NCI-H345 treated with DMSO at 0.1 percent for 48 hours (cell line): ENCODE results near the gene NTRK2.

Experiments
- DNase-seq: peaks from one replicate; lab custom pipeline; 2025; ENCODE audit not compliant: unreplicated experiment; lab: John Stamatoyannopoulos, UW

Gene NTRK2

DNA sequence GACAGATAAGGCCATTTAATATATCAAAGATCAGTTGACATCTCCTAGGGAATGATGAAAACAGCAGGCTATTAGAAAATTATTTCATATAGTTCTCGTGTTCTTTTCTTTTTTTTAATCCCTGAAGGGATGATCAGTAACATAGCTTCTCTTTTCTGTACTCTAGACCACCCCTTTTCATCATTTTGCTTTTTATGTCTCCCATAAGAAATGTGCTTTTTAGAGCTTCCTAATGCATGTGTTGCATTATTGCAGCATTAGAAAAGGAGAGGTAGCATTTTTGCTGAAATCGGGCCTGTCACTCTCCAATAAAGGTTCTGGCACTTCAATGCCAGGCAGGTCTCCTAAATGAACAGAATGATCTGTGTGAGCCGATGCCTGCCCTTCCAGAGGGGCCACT lies 143.3 kb downstream of the NTRK2 start:
- DNase-seq = no peak

DNA sequence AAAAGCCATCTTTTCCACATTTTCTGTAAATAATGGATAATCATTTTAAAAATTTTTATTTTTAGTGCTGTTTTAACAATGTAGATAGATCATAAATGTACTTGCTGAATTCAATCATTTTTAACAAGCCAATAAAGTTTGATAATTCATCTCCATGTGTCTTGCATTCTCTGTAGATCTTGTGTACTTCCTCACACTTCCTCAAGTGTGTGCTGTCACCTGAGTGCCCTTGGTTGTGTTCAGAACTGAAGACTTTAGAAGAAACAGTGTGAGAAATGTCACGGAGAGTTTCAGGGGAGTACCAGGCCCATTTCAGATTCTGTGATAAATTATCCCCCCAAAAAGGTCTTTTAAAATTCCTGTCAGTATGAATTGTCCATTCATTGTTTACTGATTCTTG lies 146.0 kb downstream of the NTRK2 start:
- DNase-seq = no peak

DNA sequence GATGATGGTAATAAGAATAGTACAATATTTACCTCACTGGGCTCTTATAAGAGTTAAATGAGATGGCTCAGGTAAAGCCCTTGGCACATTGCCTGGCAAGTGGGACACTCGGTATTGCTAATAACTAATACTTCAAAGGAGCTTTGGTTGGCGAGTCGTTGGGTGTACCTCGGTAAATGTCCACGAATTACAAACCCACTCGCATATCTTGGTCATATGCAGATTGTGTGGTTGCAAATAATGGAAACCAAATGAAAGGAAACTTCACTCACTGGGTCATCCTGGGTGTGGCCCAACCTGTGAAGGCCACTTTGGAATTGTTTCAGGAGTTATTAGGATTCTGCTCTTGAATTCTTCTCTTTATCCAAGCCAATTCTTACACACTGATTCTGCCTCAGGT lies 147.5 kb downstream of the NTRK2 start:
- no peak for DNase-seq

DNA sequence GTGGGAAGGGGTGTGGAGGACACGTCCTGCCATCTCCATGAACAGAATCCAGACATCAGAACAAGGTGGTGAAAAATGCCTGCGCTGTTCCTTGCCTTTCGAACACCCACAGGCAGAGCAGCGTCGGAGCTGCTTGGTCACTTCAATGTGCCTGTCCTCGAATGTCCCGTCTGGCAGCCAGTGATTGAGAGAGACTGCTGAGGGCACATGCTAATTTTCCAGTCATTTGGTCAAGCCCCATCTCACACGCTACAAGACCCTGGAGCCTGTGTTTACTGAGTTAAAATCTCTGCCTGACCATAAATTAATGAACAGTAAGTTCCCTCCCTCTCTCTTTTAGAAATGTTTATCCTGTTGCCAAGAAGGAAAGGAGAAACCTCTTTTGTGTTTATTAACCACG lies 149.3 kb downstream of the NTRK2 start:
- no peak for DNase-seq

DNA sequence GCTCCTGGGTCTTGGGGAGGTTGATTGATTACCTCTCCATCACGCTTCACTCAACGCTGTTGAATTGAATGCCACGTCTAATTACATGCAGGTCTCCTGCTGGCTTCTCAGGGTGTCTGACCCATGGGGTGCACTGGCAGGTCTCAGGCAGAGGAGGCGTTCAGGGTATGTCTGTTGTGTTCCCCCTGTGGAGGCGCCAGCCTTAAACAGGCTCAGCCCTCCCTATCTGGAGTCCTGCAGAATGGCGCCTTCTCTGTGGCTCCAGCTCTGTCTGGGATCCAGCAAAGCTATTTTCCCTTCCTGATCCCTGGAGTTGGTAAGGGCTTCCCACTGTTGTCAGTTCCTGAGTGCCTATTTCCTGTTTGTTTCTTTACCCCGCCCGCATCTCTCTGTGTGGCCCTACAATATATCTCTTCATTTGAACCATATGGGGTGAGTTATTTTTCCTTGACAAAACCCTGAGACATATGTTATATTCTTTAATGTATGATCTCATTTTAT lies 150.0 kb downstream of the NTRK2 start:
- peak; percentile 75 for DNase-seq

DNA sequence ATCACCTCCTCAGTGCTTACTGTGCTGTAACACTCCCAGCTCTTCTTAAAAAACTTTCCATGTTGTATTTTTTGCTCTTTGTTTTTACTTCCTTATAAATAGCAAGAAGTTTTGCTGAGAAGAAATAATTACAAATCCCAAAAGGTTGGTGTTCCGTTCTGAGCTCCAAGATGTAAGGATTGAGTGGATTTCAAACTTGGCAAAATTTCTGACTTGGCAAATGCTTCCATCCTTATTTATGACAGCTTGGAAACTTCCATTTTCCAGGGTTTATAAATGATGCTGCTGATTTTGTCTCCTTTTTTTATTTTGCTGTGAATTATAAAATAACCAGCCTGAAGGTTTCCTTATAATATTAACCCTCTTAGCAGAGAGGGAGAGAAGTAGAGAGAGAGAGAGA lies 151.9 kb downstream of the NTRK2 start:
- no peak for DNase-seq

DNA sequence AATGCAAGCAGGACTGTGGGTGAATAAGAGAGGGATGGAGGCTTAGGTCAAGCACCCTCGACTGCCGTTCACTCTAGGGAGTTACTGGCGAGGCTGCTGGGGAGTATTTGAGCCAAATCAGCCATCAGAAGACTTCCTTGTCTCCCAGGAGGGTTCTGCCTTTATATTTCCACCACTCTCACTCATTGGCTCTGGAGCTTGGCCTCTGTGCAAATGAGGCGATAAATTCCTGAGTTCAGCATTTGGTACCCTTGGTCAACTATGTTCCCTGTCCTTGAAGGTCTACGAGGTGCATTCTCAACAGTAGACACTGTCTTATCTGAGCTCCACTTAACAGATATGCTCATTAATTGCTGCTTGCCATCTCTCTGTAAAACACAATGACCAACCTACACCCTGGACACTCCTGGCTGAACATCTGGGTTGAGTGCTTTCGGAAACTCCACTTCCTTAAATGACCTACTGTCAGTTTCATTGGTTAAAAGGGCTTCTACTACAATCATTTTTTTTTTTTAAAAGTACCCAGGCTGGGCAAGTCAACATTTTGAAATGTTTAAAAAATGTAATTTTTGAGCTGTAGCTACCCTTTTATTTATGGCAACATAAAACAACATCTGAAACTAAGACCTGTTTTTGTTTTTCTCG lies 153.2 kb downstream of the NTRK2 start:
- DNase-seq = no peak

DNA sequence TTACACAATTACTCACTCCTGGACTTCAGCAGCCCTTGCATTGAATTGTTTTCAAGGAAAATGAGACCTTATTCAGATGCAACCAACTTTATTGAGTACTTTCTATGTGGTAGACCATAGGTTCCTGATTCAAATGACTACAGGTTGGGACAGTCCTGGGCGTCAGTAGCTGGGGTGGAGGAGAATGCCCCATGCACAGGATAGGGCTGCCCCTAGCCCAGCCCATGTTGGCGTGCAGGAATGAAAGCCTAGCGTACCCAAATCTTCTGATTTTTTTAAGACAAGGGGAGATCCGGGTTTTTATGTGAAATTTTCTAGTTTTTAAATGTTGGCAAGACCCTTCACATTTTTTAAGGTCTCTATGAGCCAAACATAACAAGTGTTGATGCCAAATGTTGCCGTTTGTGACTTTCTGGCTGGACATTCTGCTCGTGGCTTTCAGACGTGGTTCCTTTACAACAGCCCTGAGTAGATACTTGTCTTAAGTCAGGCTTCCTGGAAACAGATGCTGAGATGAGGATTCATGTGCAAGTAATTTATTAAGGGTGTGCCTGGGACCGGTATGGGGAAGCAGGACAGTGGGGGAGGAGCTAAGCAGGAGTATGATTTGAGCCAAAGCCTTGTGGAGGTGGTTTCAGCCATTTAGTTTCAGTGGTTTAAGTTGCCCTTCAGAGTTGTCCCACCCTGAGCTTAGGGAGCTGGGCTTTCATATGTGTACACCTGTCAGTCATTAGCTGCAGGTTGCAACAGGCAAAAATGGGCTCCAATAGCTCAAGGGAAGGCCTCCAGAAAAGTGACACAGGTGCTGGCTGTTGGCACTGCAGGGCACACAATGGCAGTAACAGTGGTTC lies 154.1 kb downstream of the NTRK2 start:
- no peak for DNase-seq

DNA sequence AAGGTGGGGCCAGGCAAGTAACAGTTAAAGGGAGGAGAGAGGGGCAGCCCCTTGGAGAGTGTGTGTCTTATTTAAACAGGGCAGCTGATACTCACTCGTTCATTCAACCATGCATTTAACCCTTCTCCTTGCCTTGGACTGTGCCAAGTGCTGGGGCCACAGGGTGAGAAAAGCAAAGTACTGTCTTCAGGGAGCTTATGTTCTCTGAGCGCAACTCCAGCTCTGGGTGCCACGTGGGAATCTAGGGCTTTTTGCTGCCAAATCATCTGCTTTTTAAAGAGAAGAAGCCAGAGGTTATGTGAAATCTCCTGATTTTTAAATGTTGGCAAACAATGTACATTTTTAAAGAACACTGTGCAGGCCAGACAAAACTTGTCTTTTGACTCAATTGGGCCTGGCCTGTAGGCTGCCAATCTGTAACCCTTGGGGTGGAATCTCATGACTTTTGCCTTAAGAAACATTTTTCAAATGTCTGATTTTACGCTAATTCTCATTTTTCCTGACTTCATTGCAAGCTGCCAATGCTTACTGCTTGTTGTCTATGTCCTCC lies 157.8 kb downstream of the NTRK2 start:
- DNase-seq = no peak

DNA sequence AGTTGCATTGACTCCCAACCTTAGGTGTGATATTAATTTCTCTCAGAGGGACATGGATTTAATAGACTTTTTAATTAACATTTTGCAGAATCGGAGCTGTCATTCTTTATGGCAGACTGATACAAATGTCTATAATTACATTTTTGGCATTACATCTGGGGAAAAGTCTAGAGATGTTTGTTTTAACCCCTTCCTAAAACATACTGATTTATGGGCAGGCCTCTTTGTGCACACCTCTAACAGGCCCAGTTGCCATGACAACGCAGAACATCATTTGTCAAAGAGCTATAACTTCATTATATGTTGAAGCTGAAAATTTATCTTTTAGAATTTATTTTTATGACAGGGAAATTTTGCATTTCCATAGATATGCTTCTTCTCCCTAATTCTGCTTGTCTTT lies 158.5 kb downstream of the NTRK2 start:
- no peak for DNase-seq

DNA sequence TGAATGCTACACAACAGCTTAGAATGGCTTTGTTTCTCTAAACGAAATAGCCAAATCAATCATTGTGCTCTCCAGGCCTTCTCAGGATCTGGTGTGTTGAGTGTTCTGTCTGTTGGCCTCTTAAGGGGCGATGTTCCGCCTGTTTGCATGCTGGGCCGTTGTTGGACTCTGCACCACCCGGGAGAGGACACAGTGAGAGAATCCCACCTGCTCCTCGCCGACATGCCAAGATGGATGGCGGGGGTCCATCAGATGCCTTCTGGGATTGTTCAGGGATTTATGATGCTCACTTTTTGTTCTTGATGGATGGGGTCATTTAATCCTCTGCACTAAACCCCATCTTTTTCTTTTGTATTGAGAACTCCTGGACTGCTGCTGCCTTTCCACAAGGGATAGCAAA lies 159.9 kb downstream of the NTRK2 start:
- no peak for DNase-seq

DNA sequence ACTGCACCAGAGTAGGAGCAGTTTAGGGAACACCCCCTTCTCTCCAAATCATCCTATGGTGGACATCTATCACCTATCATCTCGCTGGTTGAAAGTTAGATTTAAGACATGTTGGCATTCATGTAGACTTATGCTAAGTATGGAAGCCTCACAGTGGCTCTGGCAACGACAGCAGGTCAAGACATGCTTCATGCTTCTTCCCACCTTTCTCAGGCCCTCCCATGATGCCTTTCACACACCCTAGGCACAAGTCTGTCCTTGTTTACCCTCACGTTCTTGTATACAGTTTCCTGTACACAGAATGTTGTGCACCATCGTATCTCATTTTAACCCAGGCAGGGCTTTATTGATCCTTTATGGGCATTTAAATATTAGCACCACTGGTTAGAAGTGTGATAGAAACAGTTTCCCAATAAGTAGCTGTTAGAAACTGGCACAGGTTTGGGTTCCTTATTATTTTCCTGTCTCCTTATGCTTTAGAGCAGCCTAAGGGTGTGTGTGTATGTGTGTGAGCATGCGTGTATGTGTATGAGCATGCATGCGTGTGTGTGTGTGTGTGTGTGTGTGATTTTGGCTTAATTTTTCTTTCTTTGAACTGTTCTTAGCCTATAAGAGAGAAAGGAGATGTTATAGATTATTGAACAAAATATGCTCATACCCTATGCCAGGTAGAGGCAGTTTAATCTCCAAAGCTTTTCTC lies 160.6 kb downstream of the NTRK2 start:
- DNase-seq = no peak

DNA sequence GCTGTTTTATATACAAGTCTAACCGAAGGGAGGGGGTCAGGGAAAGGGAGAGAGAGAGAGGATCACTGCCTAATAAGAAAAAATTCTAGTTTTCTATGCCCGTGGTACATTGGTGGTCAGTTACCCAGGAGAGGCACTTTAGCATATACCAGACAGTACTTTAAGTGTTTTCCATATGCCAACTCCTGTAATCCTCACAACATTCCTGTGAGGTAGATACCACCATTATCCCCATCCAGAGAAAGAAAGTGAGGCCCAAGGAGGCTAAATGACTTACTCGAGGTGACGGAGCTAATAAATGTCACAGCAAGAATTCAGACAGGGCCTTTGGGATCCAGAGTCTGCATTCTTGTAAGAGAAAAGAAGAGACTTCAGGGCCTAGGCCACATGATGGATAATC lies 161.8 kb downstream of the NTRK2 start:
- DNase-seq = no peak

DNA sequence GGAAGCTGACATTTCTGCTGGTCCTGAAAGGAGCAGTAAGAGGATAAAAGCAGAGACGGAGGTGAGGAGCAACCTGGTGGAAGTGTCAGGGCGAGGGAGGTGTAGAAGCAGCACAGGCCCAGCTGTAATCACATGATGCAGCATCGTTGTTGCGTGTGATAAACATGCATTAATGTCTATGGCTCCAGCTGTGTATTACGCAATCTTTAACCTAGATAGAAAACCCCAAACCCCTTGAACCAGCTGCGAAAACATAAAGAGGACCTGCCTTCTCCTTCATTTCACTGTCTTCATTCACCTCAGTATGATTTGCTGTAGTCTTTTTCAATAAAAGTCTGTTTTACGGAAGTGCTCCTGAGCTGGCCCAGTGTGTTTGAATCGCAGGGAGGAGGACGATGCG lies 162.9 kb downstream of the NTRK2 start:
- no peak for DNase-seq

DNA sequence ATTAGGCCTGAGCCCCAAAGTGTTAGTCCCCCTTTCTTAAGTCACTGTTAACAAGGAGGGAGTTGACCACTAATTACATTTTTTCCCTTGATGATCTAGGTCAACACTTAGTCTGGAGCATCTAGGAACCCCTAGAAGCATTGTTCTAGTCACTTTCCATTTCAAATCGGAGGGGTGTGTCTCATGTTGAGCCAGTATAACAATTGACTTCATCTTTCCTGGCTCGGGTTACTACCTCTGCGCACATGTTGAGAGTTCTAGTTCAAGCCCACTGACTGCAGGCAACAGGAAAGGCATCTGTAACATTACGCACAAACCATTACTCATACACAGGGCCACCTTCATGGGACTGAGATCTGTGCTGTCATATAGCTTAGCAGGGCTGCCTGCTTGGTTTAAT lies 164.9 kb downstream of the NTRK2 start:
- no peak for DNase-seq

DNA sequence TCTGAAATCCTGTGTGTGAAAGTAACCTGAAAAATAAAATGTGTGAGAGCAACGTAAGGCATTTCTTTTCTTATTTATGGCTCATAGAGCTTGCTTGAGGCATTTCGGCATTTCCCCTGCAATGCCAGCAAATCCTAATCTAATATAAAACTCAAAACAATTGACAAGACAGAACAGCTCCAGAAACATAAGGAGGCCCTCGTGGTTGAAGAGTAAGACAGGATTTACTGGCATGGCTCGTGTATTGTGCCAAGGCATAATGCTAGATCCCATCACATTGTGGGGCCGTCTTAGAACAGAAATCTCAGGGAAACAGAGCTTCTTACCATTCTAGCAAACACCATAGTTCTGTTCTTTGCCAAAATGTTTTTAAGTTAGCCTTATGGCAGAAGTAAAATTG lies 166.2 kb downstream of the NTRK2 start:
- no peak for DNase-seq

DNA sequence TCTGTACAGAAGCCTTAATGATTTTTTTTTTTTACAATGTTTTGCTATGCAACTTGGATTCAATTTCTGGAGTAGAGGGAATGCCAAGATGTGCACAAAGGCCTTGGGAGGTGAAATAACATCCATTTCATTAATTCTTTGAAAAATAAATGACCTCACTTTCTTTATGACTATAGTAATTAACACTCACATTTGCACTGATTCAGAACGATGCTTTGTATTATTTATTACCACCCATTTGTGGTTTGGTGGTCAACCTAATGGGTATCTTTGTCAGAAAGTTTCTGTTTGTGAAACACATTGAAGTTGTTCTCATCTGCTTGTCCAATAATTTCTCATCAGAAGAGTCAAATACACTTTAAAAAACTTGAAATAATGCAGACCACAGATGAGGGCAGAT lies 169.3 kb downstream of the NTRK2 start:
- no peak for DNase-seq

DNA sequence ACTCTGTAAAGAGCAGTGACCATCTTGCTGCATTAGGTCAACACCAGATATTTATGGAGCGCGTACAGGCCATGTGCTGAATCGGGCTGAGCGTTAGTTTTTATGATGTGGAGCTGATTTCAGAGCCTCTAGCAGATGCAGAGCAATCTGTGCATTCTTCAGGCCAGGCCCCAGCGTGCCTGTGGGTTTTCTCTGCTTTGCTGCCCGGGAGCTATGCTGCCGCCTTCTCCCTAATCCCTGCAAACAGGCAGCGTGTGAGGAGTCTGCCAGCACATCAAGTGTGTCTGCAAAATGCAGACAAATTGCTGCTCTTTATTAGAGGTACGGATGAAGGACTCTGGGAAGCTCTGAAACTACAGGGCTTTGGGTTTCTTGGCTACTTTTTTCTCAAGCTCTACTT lies 170.0 kb downstream of the NTRK2 start:
- no peak for DNase-seq

DNA sequence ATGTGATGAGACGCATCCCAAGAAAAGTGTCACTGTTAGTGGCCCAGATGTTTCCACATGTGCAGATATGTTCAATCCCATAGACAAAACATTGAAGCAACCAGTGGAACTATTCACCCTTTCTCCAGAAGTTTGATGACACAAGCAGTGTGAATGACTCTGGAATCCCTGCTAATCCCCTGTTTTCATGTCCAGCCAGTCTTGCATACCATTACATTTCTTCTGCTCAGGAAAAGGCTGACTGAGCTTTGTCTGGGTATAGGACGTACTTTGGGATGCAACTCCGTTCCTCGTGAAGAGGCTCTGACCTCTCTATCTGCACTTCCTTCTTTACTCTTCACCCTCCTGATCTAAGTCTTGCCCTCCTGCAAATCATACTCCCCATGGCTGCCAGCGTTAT lies 172.4 kb downstream of the NTRK2 start:
- no peak for DNase-seq

DNA sequence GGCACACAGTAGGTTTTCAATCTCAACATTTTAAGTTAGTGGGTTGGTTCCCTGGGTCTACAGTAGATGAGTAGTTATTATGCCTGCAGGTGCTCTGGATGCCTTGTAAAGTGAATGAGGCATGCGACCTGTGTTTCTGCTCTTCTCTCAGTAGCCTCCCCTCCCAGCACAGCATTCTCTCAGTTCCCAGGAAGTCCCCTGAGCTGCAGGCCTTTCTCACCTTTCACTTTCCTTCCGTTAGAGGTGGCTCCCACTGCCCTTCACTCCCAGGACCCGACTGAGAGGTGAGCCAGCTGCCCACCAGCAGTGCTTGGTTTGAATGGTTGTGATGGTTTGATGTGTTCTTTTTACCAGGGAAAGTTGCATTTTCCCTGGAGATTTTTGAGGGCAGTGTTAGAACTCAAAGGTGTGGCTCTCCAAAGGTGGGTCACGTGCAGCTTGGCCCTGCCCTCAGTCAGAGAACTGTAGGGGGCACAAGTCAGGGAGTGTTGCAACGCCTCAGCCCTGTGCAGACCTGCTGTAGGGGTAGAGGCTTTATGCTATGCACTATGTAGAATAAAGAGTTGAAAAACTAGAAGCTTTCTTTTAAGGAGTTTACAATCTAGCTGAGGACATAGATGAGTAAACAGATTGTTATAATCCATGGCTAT lies 173.8 kb downstream of the NTRK2 start:
- DNase-seq = no peak
